HUES6 (cell line): Measurements from ENCODE around the gene MAGEA9.
"Not testable (repeated sequence)": the region's sequence is repeated elsewhere in the genome, so short reads cannot be mapped to it uniquely, and the experiment has no call there.

Experiments
- H3K27ac ChIP-seq: 2 replicates; pipeline ENCODE4 v1.7.0; 2013; ENCODE audit warnings: low read depth, mild to moderate bottlenecking, low read length, inconsistent platforms
- H3K27me3 ChIP-seq: 2 replicates; pipeline ENCODE4 v1.6.1; 2013; ENCODE audit warnings: low read length; ENCODE audit not compliant: control insufficient read depth, insufficient read depth
- H3K36me3 ChIP-seq: 2 replicates; pipeline ENCODE4 v1.6.1; 2013; ENCODE audit warnings: low read length; ENCODE audit not compliant: control insufficient read depth, insufficient read depth
- H3K4me1 ChIP-seq: 2 replicates; pipeline ENCODE4 v1.6.1; 2013; ENCODE audit warnings: low read length; ENCODE audit not compliant: control insufficient read depth, insufficient read depth
- H3K4me3 ChIP-seq: 2 replicates; pipeline ENCODE4 v1.5.1; 2013; ENCODE audit warnings: low read depth, low read length
- H3K9ac ChIP-seq: one replicate; pipeline ENCODE4 v1.6.1; 2013; ENCODE audit warnings: mild to moderate bottlenecking, low read length
- H3K9me3 ChIP-seq: 2 replicates; pipeline ENCODE4 v1.6.1; 2013; ENCODE audit warnings: low read depth, low read length; ENCODE audit not compliant: control insufficient read depth, insufficient read depth

MAGEA9 gene

GRCh38 chrX:149781727-149782126 lies at the start of gene MAGEA9:
Gene MAGEA9, plus strand, starts transcription at chrX:149781930. Its CDS starts 4,281 bp downstream, at chrX:149786211.
- not testable (repeated sequence) for H3K27me3 ChIP-seq, H3K9me3 ChIP-seq, H3K27ac ChIP-seq, H3K4me3 ChIP-seq, H3K4me1 ChIP-seq, H3K9ac ChIP-seq, H3K36me3 ChIP-seq

GRCh38 chrX:149742269-149742668 lies 39.5 kb upstream of the MAGEA9 start:
- not testable (repeated sequence) for H3K9me3 ChIP-seq, H3K27ac ChIP-seq, H3K36me3 ChIP-seq, H3K27me3 ChIP-seq, H3K4me1 ChIP-seq, H3K9ac ChIP-seq, H3K4me3 ChIP-seq

- not testable (repeated sequence) for H3K27ac ChIP-seq, H3K9me3 ChIP-seq, H3K4me1 ChIP-seq, H3K4me3 ChIP-seq, H3K9ac ChIP-seq, H3K36me3 ChIP-seq, H3K27me3 ChIP-seq
Observed at GRCh38 chrX:149746390-149747007, 35.2 kb upstream of the MAGEA9 start.

- Histone ChIP-seq H3K36me3 (no peaks in the 10 kb centered on the region), H3K9ac (no peak overlapping the region), H3K27ac (no peak overlapping the region), H3K4me3 (no peak overlapping the region), H3K9me3 (peaks cover 8% of the 10 kb centered on the region), H3K27me3 (no peaks in the 10 kb centered on the region; the same call in 1 of the 2 replicates), H3K4me1 (no peaks in the 10 kb centered on the region)
Observed at GRCh38 chrX:149757206-149758067, 24.3 kb upstream of the MAGEA9 start.

GRCh38 chrX:149758068-149758714 lies 23.5 kb upstream of the MAGEA9 start:
- Histone ChIP-seq H3K4me3 (no peak overlapping the region), H3K36me3 (no peaks in the 10 kb centered on the region), H3K27me3 (no peaks in the 10 kb centered on the region; the same call in 1 of the 2 replicates), H3K9me3 (peaks cover 8% of the 10 kb centered on the region), H3K4me1 (no peaks in the 10 kb centered on the region), H3K27ac (no peak overlapping the region), H3K9ac (no peak overlapping the region)

GRCh38 chrX:149758715-149759078 lies 23.0 kb upstream of the MAGEA9 start:
- not testable (repeated sequence) for H3K9ac ChIP-seq, H3K4me1 ChIP-seq, H3K27ac ChIP-seq, H3K4me3 ChIP-seq, H3K27me3 ChIP-seq, H3K36me3 ChIP-seq, H3K9me3 ChIP-seq

- H3K4me1 ChIP-seq = no peaks in the 10 kb centered on the region
- no peaks in the 10 kb centered on the region; the same call in 1 of the 2 replicates for H3K27me3 ChIP-seq
- peaks cover 8% of the 10 kb centered on the region for H3K9me3 ChIP-seq
- no peak overlapping the region for H3K27ac ChIP-seq
- no peaks in the 10 kb centered on the region for H3K36me3 ChIP-seq
- no peak overlapping the region for H3K9ac ChIP-seq
- no peak overlapping the region for H3K4me3 ChIP-seq
Observed at GRCh38 chrX:149759824-149760223, 21.9 kb upstream of the MAGEA9 start.

GRCh38 chrX:149760965-149761364 lies 20.8 kb upstream of the MAGEA9 start:
- Histone ChIP-seq H3K36me3 (no peaks in the 10 kb centered on the region), H3K9ac (no peak overlapping the region), H3K9me3 (peaks cover 8% of the 10 kb centered on the region), H3K4me3 (no peak overlapping the region), H3K27me3 (no peaks in the 10 kb centered on the region; the same call in 1 of the 2 replicates), H3K4me1 (no peaks in the 10 kb centered on the region), H3K27ac (no peak overlapping the region)

- not testable (repeated sequence) for H3K9me3 ChIP-seq, H3K27ac ChIP-seq, H3K4me3 ChIP-seq, H3K9ac ChIP-seq, H3K36me3 ChIP-seq, H3K4me1 ChIP-seq, H3K27me3 ChIP-seq
Observed at GRCh38 chrX:149761858-149762674, 19.7 kb upstream of the MAGEA9 start.

GRCh38 chrX:149762696-149763614 lies 18.8 kb upstream of the MAGEA9 start:
- H3K9me3 ChIP-seq = peaks cover 7% of the 10 kb centered on the region
- H3K27ac ChIP-seq = no peak overlapping the region
- H3K4me1 ChIP-seq = no peaks in the 10 kb centered on the region
- H3K36me3 ChIP-seq = no peaks in the 10 kb centered on the region
- H3K9ac ChIP-seq = no peak overlapping the region
- H3K27me3 ChIP-seq = no peaks in the 10 kb centered on the region; the same call in 1 of the 2 replicates
- no peak overlapping the region for H3K4me3 ChIP-seq
